HG03442 (cell line): ENCODE data around the gene ELF4.
A peak's percentile ranks its signal among the peaks of the same experiment; 100 is the strongest.
"Not testable (repeated sequence)": the region's sequence is repeated elsewhere in the genome, so short reads cannot be mapped to it uniquely, and the experiment has no call there.

Experiments used
- ATAC-seq: cut with Tn5 transposase; IDR thresholded peaks from one replicate; pipeline ENCODE4 v1.9.1; 2021; ENCODE audit warnings: mild to moderate bottlenecking, moderate library complexity; ENCODE audit not compliant: unreplicated experiment

The ELF4 gene

DNA sequence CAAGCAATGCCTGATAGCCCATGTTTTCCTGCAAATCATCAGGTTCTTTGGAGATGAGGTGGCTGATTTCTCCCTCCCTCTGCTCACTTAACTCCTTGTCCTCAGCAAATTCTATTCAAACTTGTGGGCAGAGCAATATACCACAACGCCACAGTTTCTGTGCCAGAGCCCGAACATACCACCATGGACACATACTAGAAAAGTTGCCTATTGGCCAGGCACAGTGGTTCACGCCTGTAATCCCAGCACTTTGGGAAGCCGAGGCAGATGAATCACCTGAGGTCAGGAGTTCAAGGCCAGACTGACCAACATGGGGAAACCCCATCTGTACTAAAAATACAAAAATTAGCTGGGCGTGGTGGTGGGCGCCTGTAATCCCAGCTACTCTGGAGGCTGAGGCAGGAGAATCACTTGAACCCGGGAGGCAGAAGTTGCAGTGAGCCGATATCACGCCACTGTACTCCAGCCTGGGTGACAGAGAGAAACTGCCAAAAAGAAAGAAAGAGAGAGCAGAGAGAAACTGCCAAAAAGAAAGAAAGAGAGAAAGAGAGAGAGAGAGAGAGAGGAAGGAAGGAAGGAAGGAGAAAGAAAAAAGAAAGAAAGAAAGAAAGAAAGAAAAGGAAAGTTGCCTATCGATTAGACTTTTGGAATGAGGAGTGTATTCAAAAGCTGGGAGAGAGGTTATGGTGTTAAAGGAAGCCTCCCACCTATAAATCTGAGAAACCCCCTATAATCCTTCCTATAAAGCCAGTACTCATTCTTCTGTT, 5.0 kb upstream of the ELF4 start:
- ATAC-seq: not testable (repeated sequence)

DNA sequence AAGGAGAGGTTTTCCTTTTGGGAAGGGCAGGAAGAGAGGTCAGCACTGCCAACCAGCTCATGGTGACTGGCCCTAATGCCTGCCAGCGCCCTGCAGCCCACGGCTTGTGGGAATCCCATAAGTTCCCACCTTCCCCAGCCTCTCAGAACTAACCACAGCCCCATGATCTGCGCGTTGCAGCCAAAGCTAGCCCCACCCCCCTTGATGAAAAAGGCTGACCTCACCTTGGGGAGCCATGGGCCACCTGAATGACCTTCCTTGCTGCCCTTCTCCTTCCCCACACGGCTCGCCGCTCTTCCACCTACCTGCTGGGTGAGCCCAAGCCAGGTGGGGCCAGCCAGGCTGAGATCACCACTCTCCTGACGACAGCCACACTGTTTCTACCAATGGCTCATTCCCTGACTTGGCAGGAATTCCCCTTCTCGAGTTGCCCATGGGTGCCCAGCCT, 3.9 kb upstream of the ELF4 start:
- ATAC-seq: no peak

DNA sequence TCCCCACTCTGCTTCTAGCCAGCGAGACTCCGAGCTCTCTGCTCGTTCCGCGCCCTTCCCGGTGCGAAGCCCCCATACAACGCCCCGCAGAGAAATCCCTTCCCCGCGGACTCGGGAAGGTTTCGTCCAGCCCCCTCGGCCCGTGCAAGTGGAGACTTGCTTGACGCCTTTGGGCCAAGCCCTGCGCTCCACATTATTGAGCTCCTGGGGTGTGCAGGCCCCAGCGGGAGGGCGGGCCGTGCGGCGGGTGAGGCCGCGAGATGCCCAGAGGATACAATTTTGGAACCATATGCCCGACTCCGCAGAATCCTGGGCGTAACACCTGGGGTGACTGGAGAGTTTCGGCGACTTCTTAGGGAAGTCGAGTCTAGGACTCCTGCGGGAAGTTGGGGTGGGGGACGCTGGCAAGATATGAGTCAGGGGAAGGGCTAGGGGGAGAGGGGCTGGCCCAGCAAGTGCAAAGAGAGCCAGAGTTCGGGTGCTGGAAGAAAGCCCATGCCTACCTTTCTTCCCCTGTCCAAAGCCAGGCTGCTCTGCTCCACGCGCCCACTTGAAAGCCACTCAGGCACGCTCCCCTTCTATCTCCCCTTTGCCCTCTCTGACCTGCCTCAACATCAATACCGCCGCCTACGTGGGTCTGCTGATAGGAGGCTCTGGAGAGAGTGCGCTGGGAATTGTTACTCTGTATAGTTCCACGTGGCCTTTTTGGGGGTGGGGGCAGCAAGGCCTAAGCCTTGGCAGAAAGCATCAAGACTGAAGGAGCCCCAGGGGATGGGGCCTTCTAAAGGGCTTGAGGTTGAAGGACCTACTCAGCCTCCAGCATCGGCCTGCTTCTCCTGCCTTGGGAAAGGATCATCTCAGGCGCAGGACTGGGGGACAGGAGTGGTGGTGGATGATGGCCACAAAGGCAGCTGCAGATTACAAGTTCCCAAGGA, 1.2 kb upstream of the ELF4 start:
- ATAC-seq: no peak

DNA sequence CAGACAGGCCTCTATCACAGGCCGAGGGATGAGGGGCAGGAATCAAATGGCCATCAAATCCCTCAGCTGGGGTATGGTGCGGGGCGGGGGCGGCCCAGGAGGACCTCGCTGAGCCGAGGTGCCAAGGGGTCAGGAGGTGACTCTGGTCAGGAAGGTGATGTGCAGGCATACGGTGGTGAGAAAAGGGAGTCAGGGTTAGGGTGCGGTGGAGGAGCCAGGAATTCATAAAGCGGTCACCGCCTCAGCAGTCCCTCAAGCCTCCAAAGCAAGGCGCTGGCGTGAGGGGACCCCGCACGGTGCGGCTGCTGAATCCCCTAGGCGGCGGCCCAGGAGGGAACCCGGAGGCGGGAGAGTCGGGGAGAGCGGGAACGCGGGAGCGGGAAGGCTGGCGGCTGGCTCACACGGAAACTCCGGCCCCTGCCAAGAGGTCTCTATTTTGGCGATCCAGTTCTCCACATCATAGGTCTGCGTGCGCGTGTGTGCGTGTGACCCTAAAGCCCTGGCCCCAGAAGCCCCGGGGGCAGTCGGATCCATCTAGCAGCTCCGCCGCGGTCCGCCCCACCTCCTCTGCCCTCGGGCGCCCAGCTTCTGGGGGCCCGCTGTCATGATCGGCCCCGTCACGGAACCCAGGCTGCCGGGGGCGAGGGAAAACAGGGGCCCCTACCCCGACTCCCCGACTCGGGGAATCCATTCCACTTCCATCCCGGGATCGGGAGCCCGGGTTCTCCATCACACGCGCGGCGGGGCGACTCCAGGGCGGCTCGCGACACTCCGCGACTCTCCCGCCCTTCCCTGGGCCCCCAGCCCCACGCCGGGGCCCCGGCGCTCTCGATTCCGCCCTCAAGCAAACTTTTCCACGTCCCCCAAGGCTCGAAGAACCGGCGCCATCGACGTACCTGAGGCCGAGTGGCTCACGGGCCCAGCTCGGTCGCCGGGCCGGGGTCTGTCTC, 593 bp downstream of the ELF4 start:
- peak; percentile 1 for ATAC-seq

DNA sequence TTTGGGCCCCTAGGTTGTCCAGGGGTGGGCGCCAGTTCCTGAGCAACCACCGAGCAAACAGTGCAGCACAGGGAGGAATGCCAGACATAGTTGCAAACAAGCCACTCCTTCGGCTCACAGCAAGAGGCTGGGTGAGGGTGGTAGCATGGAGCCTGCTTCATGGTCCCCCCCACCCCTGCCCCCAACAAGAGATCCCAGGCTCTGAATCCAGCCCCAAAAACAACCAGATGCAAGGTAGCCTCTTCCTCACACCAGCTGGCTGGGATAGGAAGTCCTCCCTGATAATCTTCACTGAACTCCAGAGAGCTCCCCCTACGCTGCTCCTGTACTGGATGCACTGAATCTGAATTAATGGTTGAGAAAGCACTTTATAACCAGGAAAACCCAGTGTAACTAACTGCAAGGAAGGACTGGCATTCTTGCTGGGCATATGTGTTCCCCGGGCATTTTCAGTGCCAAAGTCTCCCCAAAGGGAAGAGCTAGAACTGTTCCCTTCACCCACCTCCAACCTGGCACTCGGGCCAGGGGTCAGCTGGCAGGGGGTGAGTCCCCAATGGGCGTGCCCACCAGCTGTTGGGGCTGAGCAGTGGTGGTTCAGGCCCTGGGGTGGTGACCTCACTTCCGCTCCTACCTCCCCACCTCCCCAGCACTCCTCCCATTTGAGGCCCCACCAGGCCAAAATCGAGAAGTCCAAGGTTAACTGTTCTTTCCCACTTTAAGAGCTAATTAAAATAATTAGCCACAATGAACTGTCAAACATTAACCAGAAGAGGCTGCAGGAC, 1.5 kb downstream of the ELF4 start:
- ATAC-seq: peak; percentile 50

DNA sequence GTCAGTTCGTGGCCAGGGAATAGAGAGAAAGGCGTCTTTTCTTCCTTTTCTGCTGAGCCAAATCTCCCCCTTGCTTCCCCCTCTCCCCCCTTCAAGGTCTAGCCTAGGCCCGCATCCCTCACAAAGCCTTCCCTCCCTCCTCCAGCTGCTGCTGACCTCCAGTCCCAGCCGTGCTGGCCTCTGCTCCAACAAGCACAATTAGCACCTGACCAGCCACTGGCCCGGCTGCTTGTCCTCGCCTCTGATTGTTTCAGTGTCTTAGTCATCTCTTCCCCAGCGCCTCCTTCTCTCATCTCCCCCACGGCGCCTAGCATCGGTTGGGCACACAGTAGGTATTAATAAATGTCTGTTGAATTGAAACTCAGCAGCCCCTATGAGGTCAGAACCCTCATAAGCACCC, 4.2 kb downstream of the ELF4 start:
- no peak for ATAC-seq

DNA sequence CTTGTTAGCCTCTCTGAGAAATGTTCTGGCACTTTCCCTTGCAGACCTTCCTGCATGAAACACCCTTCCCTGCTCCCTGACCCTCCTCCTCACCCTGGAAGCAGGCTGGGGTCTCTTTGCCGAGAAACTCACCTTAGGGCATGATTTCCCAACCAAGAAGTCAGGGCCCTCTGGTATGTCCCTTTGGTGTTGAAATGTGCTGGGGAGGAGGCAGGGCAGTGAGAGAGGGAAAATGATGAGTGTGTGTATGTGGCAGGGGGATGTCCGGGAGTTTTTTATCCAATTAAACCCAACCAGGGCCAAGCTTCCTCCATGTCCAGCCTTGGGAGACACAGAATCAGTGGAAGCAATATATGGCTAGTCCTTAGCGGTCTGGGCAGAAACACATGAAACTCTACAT, 5.1 kb downstream of the ELF4 start:
- no peak for ATAC-seq

DNA sequence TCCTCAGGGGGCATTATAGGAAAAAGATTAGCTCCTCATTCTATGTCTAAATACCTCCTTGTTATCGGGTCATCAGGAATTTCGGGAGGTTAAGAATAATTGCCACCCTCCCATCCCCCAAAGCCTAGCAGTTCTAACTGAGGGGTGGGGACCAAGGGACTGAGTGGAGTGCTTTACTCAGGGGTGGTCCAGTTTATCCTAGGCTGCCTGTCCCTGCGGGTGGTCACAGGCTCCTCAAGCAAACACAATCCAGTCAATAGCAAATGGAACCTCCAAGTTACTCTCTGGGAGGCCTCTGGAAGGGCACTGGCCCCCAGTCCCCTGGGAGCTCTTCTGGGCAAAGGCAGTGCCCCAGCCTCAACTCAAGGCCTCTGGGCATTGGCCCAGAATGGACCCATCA, 6.7 kb downstream of the ELF4 start:
- no peak for ATAC-seq

DNA sequence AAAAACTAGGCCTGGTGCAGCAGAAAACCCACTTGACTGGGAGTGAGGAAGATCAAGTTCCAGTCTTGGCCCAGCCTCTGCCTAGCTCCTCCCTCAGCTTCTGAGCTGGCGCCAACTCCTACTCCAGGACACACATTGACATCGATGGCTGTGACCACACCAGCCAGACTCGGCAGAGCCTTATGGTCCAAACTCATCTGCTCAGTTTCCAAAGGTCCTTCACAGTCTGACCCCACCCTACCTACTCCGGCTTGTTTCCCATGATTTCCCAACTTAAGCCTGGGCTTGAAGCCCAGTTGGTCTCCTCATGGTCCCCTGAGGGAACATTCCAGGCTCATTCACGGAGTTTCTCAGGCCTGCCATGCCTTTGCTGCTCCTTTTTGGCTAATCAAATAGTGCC, 10.1 kb downstream of the ELF4 start:
- no peak for ATAC-seq

DNA sequence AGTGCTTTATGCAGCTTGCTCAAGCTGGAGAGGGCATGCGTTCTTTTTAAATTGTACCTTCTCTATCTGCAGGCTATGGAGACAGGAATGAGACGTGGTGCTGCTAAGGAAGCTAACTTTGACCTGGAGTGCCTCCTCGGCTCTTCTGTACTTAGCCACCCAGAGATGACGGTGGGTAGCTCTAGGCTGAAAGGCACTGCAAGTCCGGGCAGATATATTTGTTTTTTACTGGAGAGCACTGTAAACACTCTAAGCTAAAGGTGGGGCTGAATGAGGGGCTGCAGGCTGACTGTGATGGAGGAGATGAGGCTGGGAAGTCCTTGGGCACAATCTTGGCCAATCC, 12.1 kb downstream of the ELF4 start:
- no peak for ATAC-seq

DNA sequence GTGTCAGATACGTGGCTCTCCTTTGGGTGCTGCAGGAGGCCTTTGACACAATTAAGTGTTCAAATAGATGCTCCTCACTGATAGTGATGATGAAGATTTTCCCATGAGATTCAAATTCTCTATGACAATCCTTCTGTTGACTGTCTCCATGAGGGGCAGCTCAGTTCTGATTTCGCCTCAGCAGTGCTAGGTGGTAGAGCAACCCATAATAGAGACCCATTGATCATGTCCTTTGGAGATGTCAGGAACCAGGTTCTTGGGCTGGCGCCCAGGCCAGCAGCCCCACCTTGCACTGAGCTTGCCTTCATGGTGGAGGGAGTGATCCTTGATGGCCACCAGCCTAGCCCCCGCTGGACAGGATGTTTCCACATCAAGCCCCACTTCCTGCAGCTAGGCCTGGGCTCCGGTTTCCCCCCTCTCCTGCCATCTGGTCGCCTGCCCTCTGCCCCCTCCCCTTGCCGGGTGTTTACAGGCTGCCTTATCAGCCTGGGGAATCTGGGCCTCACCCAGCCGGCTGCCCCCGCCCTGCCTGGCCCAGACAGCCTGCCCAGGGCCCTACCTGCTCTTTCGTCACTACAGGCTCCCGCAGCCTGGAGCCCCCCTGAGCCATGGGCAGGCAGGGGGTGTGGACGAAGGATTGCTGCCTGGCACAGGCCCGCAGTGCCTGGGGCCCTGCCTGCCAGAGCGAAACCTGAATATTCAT, 12.6 kb downstream of the ELF4 start:
- no peak for ATAC-seq

DNA sequence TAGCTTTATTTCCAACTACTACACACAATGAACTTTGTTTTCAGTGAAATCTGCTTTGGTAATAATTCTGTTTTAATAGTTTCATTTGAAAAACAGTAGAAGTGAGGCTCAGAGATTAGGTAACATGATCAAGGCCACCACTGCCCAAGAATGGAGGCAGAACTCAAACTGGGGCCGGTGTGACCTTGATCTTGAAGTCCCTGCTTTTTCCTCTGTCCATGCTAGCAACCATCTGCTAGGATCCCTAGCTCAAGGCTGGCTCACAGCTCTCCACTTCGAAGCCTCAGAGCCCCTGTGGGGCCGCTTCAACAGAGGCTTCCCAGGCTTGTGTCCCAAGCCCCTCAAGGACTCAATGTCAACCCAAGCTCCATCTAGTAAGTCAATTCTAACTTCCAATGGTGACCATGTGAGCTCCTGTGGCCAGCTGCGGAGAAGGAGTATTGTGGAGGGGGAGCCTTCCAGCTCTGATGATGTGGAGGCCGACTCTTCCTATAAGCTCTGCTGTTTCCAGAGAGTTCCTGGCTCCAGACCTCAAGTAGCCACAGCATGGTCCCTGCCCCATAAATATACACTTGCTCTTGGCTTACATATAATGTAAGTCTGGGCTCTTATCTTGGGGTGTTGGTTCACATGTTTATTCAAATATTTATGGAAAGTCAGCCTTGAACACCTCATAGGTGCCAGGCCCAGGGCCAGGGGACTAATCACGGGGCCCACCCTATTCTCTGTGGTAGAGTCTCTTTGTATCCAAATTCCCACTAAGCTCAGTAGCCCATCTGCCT, 14.9 kb downstream of the ELF4 start:
- ATAC-seq: no peak

DNA sequence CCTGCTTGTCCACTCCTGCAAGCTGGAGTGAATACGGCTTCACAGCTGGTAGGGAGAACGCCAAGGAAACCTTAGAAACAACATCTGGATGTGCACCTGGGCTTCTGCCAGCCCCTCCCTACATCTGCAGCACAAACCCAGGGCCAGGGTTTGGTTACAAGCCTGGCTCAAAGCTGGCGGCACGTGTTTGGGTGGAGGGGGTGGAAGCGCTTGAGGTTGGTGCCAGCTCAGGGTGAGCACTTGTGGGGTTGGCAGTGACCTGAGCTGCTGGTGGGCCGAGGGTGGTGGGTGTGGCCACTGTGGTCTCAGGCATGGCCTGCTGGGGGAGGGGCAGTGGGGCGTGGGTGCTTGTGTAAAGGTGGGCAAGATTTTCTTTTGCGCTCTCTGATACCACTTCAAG, 15.6 kb downstream of the ELF4 start:
- no peak for ATAC-seq

DNA sequence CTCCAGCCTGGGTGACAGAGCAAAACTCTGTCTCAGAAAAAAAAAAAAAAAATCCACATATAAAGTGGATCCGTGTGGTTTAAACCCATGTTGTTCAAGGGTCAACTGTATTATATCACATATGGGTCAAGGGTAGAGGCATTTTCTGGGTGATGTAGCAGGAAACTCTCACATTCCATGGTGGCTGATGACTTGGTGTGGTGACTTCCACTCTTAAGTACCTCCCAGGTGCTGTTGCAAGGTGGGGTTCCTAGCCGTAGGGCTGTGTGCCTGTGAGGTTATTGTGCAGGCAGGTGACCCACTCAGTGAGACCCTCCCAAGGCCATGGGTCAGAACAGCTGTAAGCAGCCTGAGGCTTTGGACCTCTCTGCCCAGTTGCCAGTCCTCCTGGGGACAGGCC, 17.0 kb downstream of the ELF4 start:
- ATAC-seq: no peak

DNA sequence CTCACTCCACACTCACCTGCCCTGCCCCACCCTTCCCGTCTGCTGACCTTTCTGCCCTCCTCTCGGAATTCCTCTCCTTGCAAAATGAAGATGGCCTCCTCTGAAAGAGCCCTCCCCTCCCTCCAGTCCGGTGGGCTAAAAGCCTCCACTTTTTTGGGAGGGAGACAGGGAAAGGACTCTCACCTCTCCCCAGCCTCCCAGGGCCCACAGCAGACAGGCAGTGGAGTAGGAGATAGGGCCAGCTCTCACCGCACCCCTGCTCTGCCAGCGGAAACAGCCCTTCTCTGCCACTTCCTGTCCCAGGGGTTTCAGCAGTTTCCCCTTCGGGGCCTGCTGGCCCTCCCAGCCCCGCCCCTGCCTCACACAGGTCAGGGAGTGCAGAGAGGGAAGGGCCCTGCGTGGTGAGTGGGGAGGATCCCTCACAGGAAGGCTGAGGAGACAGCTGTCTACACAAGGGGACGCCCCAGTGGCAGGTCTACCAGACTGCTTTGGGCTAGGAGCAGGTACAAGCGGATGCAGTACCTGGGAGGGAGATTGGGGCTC, 18.2 kb downstream of the ELF4 start:
- peak; percentile 99 for ATAC-seq

DNA sequence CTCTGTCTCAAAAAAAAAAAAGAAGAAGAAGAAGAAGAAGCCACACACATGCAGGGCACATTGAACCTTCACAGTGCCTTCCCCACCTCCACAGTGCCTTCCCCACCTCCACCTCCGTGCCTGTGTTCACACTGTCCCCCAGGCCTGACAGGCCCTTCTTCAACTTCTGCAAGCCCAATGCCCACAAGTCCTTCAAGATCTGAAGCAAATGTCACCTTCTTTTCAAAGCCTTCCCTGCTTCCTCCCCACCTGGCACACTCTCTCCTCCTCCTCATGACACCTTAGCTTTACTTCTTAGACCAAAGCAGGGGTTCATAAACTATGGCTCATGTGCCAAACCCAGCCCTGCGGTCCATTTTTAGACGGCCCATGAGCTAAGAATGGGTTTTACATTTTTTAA, 19.9 kb downstream of the ELF4 start:
- ATAC-seq: no peak

DNA sequence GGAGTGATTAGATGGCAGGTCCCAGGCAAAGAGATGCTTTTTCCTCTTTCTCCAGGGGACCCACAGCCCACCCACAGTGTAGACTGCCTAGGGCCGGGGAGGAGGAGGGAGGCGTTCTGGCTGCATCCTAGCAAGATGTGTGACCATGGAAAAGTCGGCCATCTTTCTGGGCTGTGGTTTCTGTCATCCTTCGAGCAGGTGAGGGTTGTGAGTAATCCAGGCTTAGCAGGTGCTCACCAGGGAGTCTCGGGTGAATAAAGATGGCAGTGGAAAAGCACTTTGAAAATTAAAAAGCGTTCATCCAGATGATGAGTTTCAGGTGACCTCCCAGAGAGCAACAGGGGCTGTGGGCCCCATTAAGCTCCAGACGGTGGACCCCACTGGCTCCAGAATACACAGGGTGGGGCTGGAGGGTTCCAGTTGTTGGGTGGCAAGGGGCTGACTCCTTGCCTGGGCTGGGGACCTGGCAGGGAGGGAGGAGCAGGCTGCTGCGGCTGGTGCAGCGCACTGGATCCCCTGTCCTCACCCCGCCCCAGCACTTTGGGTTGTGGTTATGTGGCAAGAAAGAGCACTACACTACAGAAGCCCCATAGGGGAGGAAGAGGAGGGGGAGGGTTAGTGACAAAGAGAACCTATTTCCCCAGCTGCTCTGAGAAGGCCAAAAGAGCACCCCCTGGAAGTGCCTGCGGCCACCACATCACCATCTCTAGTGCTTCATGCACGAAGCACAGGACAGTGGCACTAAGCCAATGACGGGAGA, 23.7 kb downstream of the ELF4 start:
- ATAC-seq: peak; percentile 39
